HL-60 (cell line): ENCODE data around the gene PYM1.

Experiments used
- CTCF ChIP-seq: IDR thresholded peaks from one replicate; pipeline ENCODE4 v1.5.1; 2011; ENCODE audit warnings: low read length, control low read depth, inconsistent platforms; ENCODE audit not compliant: insufficient read depth
- GABPA ChIP-seq: IDR thresholded peaks from 2 replicates; pipeline ENCODE4 v1.6.1; 2012; ENCODE audit warnings: low read depth
- POLR2AphosphoS5 ChIP-seq: IDR thresholded peaks from 2 replicates; pipeline ENCODE4 v1.6.1; 2012; ENCODE audit warnings: low read depth
- SPI1 ChIP-seq: IDR thresholded peaks from 2 replicates; pipeline ENCODE4 v1.6.1; 2012; ENCODE audit warnings: low read depth, mild to moderate bottlenecking, borderline replicate concordance
- TF ChIP-seq, protein P1 (sequence below): IDR thresholded peaks from 2 replicates; pipeline ENCODE4 v1.6.1; 2012; ENCODE audit warnings: low read depth; ENCODE audit not compliant: insufficient replicate concordance

GRCh38 chr12:55875704-55876467 is 51.8 kb downstream of the PYM1 start:
- TF ChIP-seq GABPA: no peak
- no peak for TF ChIP-seq CTCF
- TF ChIP-seq POLR2AphosphoS5: no peak
- TF ChIP-seq SPI1: no peak
- TF ChIP-seq, protein P1, sequence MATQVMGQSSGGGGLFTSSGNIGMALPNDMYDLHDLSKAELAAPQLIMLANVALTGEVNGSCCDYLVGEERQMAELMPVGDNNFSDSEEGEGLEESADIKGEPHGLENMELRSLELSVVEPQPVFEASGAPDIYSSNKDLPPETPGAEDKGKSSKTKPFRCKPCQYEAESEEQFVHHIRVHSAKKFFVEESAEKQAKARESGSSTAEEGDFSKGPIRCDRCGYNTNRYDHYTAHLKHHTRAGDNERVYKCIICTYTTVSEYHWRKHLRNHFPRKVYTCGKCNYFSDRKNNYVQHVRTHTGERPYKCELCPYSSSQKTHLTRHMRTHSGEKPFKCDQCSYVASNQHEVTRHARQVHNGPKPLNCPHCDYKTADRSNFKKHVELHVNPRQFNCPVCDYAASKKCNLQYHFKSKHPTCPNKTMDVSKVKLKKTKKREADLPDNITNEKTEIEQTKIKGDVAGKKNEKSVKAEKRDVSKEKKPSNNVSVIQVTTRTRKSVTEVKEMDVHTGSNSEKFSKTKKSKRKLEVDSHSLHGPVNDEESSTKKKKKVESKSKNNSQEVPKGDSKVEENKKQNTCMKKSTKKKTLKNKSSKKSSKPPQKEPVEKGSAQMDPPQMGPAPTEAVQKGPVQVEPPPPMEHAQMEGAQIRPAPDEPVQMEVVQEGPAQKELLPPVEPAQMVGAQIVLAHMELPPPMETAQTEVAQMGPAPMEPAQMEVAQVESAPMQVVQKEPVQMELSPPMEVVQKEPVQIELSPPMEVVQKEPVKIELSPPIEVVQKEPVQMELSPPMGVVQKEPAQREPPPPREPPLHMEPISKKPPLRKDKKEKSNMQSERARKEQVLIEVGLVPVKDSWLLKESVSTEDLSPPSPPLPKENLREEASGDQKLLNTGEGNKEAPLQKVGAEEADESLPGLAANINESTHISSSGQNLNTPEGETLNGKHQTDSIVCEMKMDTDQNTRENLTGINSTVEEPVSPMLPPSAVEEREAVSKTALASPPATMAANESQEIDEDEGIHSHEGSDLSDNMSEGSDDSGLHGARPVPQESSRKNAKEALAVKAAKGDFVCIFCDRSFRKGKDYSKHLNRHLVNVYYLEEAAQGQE: no peak
